GM23248 (cell line): ENCODE data around the gene PRPSAP1.

Experiments used
- EZH2 ChIP-seq: fragments of 200-600 bp; sonication (generic); IDR thresholded peaks from 2 replicates; pipeline ENCODE4 v1.6.1; 2018; ENCODE audit warnings: antibody characterized with exemption, mild to moderate bottlenecking; ENCODE audit not compliant: insufficient read depth, poor library complexity, severe bottlenecking
- EZH2phosphoT487 ChIP-seq: fragments of 200-600 bp; sonication (generic); IDR thresholded peaks from 2 replicates; pipeline ENCODE4 v1.6.1; 2018; ENCODE audit warnings: antibody characterized with exemption, moderate library complexity, mild to moderate bottlenecking, low read depth; ENCODE audit not compliant: insufficient read depth

DNA sequence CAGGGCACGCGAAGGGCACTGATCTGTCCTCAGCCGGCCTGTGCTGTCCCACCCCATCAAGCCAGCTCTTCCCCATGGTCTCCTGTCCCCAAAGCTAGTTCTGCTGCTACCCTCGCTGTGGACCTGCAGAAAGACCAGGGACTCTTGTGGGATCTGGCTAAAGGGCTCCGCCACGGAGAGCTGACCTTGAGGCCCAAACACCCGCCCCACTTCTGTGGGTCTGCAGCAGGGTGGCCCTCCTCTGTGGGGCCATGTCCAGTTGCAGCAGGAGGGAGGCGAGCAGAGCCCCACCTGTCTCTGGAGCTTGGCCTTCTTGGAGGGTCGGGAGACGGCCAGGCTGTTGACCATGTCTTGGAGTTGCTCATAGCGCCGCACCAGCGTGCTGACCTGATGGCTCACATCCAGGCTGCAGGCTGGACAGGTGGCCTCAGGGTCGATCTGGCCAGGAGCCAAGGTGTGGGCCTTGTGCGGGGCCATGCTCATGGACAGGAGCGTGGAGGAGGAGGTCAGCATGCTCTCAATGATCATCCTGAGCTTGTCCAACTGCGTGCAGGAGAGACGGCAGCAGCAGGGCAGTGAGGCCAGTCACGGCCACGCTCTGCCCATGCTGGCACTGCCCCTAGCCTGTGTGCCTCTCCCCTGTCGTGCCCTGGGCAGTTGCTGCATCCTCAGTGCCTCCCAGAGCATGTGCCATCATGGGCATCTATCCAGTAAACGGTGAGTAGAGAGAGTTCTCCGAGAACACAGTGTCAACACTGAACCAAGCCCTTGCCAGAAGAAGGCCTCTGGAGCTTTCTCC, 71.9 kb downstream of the PRPSAP1 start:
- TF ChIP-seq EZH2phosphoT487, result no peak
- no peak for TF ChIP-seq EZH2
